DOHH2 (cell line): ENCODE results near the gene SOCS6.

Source experiments
- CTCF ChIP-seq: fragments of 200-600 bp; sonication (generic); IDR thresholded peaks from one replicate; pipeline ENCODE4 v1.5.1; 2014; ENCODE audit warnings: antibody characterized with exemption, mild to moderate bottlenecking, low read depth, low read length; ENCODE audit not compliant: poor library complexity, severe bottlenecking
- EZH2phosphoT487 ChIP-seq: fragments of 200-600 bp; sonication (generic); IDR thresholded peaks from 2 replicates; pipeline ENCODE4 v1.6.1; 2017; ENCODE audit warnings: borderline replicate concordance, mild to moderate bottlenecking, antibody characterized with exemption, low read length, moderate library complexity, mixed read lengths

- TF ChIP-seq CTCF = no peak
- TF ChIP-seq EZH2phosphoT487 = no peak
Measured at GRCh38 chr18:70287731-70288130, 1.1 kb upstream of the SOCS6 start.
